HEK293 (cell line): ENCODE results near the gene ANP32B.

ENCODE experiments used
- AEBP2 ChIP-seq: fragments of 450-650 bp; formaldehyde crosslinking; IDR thresholded peaks from 2 replicates; pipeline ENCODE4 v1.5.1; 2016; ENCODE audit warnings: missing biosample characterization, missing genetic modification characterization, borderline replicate concordance
- BCL11A ChIP-seq: fragments of 450-650 bp; formaldehyde crosslinking; IDR thresholded peaks from 2 replicates; pipeline ENCODE4 v1.5.1; 2016; ENCODE audit warnings: low read depth, missing biosample characterization, missing genetic modification characterization
- GLIS1 ChIP-seq: fragments of 450-650 bp; formaldehyde crosslinking; IDR thresholded peaks from 2 replicates; pipeline ENCODE4 v1.5.1; 2016; ENCODE audit warnings: missing biosample characterization, missing genetic modification characterization
- MEIS1 ChIP-seq: sonication (generic); formaldehyde crosslinking; IDR thresholded peaks from 2 replicates; pipeline ENCODE4 v1.8.1; 2022; ENCODE audit warnings: missing genetic modification reagents, mild to moderate bottlenecking, borderline replicate concordance
- OSR2 ChIP-seq: fragments of 450-650 bp; formaldehyde crosslinking; IDR thresholded peaks from 2 replicates; pipeline ENCODE4 v1.5.1; 2016; ENCODE audit warnings: missing biosample characterization, missing genetic modification characterization
- SCRT2 ChIP-seq: fragments of 450-650 bp; formaldehyde crosslinking; IDR thresholded peaks from 2 replicates; pipeline ENCODE4 v1.5.1; 2016; ENCODE audit warnings: missing biosample characterization, missing genetic modification characterization
- TCF7L2 ChIP-seq: IDR thresholded peaks from 2 replicates; pipeline ENCODE4 v1.6.1; 2011; ENCODE audit warnings: low read depth, mild to moderate bottlenecking, inconsistent platforms, low read length, moderate library complexity, borderline replicate concordance
- ZBTB21 ChIP-seq: fragments of 450-650 bp; formaldehyde crosslinking; IDR thresholded peaks from 2 replicates; pipeline ENCODE4 v1.5.1; 2017; ENCODE audit warnings: missing biosample characterization, missing genetic modification characterization
- ZBTB26 ChIP-seq: fragments of 450-650 bp; formaldehyde crosslinking; optimal IDR thresholded peaks from 2 replicates; pipeline ENCODE3; 2016; ENCODE audit warnings: missing biosample characterization, mild to moderate bottlenecking, missing genetic modification characterization
- ZNF157 ChIP-seq: fragments of 450-650 bp; formaldehyde crosslinking; IDR thresholded peaks from 2 replicates; pipeline ENCODE4 v1.5.1; 2016; ENCODE audit warnings: missing biosample characterization, missing genetic modification characterization
- ZNF16 ChIP-seq: fragments of 450-650 bp; formaldehyde crosslinking; IDR thresholded peaks from 2 replicates; pipeline ENCODE4 v1.5.1; 2016; ENCODE audit warnings: low read depth, missing biosample characterization, missing genetic modification characterization
- ZNF169 ChIP-seq: fragments of 450-650 bp; formaldehyde crosslinking; IDR thresholded peaks from 2 replicates; pipeline ENCODE4 v1.5.1; 2016; ENCODE audit warnings: missing biosample characterization, missing genetic modification characterization
- ZNF184 ChIP-seq: fragments of 450-650 bp; IDR thresholded peaks from 2 replicates; pipeline ENCODE4 v1.5.1; 2018; ENCODE audit warnings: missing biosample characterization, mild to moderate bottlenecking, missing genetic modification characterization
- ZNF239 ChIP-seq: fragments of 450-650 bp; formaldehyde crosslinking; IDR thresholded peaks from 2 replicates; pipeline ENCODE4 v1.5.1; 2016; ENCODE audit warnings: missing biosample characterization, missing genetic modification characterization
- ZNF248 ChIP-seq: fragments of 450-650 bp; formaldehyde crosslinking; IDR thresholded peaks from 2 replicates; pipeline ENCODE4 v1.5.1; 2017; ENCODE audit warnings: missing biosample characterization, missing genetic modification characterization
- ZNF292 ChIP-seq: fragments of 450-650 bp; formaldehyde crosslinking; IDR thresholded peaks from 2 replicates; pipeline ENCODE4 v1.5.1; 2016; ENCODE audit warnings: low read depth, missing biosample characterization, missing genetic modification characterization, borderline replicate concordance
- ZNF341 ChIP-seq: fragments of 450-650 bp; formaldehyde crosslinking; IDR thresholded peaks from 2 replicates; pipeline ENCODE4; 2016; ENCODE audit warnings: low read depth, missing biosample characterization, missing genetic modification characterization
- ZNF37A ChIP-seq: fragments of 450-650 bp; IDR thresholded peaks from 2 replicates; pipeline ENCODE4 v1.5.1; 2018; ENCODE audit warnings: missing biosample characterization, missing genetic modification characterization
- ZNF404 ChIP-seq: fragments of 450-650 bp; formaldehyde crosslinking; IDR thresholded peaks from 2 replicates; pipeline ENCODE4 v1.5.1; 2017; ENCODE audit warnings: missing biosample characterization, missing genetic modification characterization
- ZNF529 ChIP-seq: fragments of 450-650 bp; formaldehyde crosslinking; IDR thresholded peaks from 2 replicates; pipeline ENCODE4 v1.5.1; 2017; ENCODE audit warnings: missing genetic modification characterization, missing biosample characterization; ENCODE audit not compliant: insufficient replicate concordance
- ZNF560 ChIP-seq: fragments of 450-650 bp; formaldehyde crosslinking; IDR thresholded peaks from 2 replicates; pipeline ENCODE4 v1.5.1; 2017; ENCODE audit warnings: missing biosample characterization, missing genetic modification characterization, borderline replicate concordance
- ZNF600 ChIP-seq: fragments of 450-650 bp; formaldehyde crosslinking; IDR thresholded peaks from 2 replicates; pipeline ENCODE4 v1.5.1; 2016; ENCODE audit warnings: missing biosample characterization, missing genetic modification characterization
- ZNF792 ChIP-seq: fragments of 450-650 bp; formaldehyde crosslinking; IDR thresholded peaks from 2 replicates; pipeline ENCODE4 v1.5.1; 2016; ENCODE audit warnings: missing biosample characterization, missing genetic modification characterization
- TF ChIP-seq, protein P1 (sequence below): fragments of 450-650 bp; formaldehyde crosslinking; IDR thresholded peaks from 2 replicates; pipeline ENCODE4 v1.5.1; 2017; ENCODE audit warnings: missing biosample characterization, mild to moderate bottlenecking, missing genetic modification characterization, moderate library complexity
- TF ChIP-seq, protein P2 (sequence below): fragments of 450-650 bp; formaldehyde crosslinking; IDR thresholded peaks from 2 replicates; pipeline ENCODE4 v1.5.1; 2016; ENCODE audit warnings: missing biosample characterization, missing genetic modification characterization
- TF ChIP-seq, protein P3 (sequence below): fragments of 450-650 bp; formaldehyde crosslinking; IDR thresholded peaks from 2 replicates; pipeline ENCODE4 v1.5.1; 2016; ENCODE audit warnings: missing biosample characterization, missing genetic modification characterization
- TF ChIP-seq, protein P4 (sequence below): fragments of 450-650 bp; formaldehyde crosslinking; IDR thresholded peaks from 2 replicates; pipeline ENCODE4 v1.5.1; 2016; ENCODE audit warnings: missing biosample characterization, missing genetic modification characterization
- TF ChIP-seq, protein P5 (sequence below): IDR thresholded peaks from 2 replicates; pipeline ENCODE4 v1.6.1; 2011; ENCODE audit warnings: mild to moderate bottlenecking, low read depth, low read length, borderline replicate concordance

The ANP32B gene

GRCh38 chr9:97984188-97985057, 1.3 kb downstream of the ANP32B start (continued):
- TF ChIP-seq AEBP2 (no peak), ZNF37A (tag by site-specific recombination) (no peak), ZNF184 (no peak), ZNF292 (no peak), ZNF560 (tag by site-specific recombination) (no peak), ZBTB21 (tag by site-specific recombination) (no peak), OSR2 (tag by site-specific recombination) (no peak), ZNF600 (tag by site-specific recombination) (no peak), ZNF239 (tag by site-specific recombination) (no peak), ZBTB26 (tag by site-specific recombination) (peak; percentile 39), GLIS1 (tag by site-specific recombination) (no peak), ZNF404 (tag by site-specific recombination) (no peak), ZNF16 (tag by site-specific recombination) (no peak), TCF7L2 (no peak), MEIS1 (CRISPR knock-in tag) (0 out of 2 replicates have a peak, but pooled peaks have one; percentile 6), ZNF169 (no peak), ZNF157 (no peak), ZNF248 (tag by site-specific recombination) (no peak), ZNF341 (tag by site-specific recombination) (no peak), BCL11A (tag by site-specific recombination) (no peak), SCRT2 (tag by site-specific recombination) (no peak), ZNF792 (no peak), ZNF529 (tag by site-specific recombination) (no peak)
- TF ChIP-seq, protein P1, sequence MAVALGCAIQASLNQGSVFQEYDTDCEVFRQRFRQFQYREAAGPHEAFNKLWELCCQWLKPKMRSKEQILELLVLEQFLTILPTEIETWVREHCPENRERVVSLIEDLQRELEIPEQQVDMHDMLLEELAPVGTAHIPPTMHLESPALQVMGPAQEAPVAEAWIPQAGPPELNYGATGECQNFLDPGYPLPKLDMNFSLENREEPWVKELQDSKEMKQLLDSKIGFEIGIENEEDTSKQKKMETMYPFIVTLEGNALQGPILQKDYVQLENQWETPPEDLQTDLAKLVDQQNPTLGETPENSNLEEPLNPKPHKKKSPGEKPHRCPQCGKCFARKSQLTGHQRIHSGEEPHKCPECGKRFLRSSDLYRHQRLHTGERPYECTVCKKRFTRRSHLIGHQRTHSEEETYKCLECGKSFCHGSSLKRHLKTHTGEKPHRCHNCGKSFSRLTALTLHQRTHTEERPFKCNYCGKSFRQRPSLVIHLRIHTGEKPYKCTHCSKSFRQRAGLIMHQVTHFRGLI, result no peak
- TF ChIP-seq, protein P2, sequence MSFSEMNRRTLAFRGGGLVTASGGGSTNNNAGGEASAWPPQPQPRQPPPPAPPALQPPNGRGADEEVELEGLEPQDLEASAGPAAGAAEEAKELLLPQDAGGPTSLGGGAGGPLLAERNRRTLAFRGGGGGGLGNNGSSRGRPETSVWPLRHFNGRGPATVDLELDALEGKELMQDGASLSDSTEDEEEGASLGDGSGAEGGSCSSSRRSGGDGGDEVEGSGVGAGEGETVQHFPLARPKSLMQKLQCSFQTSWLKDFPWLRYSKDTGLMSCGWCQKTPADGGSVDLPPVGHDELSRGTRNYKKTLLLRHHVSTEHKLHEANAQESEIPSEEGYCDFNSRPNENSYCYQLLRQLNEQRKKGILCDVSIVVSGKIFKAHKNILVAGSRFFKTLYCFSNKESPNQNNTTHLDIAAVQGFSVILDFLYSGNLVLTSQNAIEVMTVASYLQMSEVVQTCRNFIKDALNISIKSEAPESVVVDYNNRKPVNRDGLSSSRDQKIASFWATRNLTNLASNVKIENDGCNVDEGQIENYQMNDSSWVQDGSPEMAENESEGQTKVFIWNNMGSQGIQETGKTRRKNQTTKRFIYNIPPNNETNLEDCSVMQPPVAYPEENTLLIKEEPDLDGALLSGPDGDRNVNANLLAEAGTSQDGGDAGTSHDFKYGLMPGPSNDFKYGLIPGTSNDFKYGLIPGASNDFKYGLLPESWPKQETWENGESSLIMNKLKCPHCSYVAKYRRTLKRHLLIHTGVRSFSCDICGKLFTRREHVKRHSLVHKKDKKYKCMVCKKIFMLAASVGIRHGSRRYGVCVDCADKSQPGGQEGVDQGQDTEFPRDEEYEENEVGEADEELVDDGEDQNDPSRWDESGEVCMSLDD, result no peak
- TF ChIP-seq, protein P3, sequence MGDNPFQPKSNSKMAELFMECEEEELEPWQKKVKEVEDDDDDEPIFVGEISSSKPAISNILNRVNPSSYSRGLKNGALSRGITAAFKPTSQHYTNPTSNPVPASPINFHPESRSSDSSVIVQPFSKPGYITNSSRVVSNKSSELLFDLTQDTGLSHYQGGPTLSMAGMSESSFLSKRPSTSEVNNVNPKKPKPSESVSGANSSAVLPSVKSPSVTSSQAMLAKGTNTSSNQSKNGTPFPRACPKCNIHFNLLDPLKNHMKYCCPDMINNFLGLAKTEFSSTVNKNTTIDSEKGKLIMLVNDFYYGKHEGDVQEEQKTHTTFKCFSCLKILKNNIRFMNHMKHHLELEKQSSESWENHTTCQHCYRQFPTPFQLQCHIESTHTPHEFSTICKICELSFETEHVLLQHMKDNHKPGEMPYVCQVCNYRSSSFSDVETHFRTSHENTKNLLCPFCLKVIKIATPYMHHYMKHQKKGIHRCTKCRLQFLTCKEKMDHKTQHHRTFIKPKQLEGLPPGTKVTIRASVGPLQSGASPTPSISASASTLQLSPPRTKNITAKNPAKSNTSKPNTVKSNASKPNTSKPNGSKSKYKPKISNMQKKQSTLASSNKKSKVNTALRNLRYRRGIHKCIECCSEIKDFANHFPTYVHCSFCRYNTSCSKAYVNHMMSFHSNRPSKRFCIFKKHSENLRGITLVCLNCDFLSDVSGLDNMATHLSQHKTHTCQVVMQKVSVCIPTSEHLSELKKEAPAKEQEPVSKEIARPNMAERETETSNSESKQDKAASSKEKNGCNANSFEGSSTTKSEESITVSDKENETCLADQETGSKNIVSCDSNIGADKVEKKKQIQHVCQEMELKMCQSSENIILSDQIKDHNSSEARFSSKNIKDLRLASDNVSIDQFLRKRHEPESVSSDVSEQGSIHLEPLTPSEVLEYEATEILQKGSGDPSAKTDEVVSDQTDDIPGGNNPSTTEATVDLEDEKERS (tag by site-specific recombination), result no peak
- TF ChIP-seq, protein P4, sequence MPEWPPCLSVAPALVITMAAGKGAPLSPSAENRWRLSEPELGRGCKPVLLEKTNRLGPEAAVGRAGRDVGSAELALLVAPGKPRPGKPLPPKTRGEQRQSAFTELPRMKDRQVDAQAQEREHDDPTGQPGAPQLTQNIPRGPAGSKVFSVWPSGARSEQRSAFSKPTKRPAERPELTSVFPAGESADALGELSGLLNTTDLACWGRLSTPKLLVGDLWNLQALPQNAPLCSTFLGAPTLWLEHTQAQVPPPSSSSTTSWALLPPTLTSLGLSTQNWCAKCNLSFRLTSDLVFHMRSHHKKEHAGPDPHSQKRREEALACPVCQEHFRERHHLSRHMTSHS (tag by site-specific recombination), result no peak
- TF ChIP-seq, protein P5, sequence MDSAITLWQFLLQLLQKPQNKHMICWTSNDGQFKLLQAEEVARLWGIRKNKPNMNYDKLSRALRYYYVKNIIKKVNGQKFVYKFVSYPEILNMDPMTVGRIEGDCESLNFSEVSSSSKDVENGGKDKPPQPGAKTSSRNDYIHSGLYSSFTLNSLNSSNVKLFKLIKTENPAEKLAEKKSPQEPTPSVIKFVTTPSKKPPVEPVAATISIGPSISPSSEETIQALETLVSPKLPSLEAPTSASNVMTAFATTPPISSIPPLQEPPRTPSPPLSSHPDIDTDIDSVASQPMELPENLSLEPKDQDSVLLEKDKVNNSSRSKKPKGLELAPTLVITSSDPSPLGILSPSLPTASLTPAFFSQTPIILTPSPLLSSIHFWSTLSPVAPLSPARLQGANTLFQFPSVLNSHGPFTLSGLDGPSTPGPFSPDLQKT, result no peak
